ENCODE measurements around the gene PAFAH1B2.
"Not testable (repeated sequence)": the region's sequence is repeated elsewhere in the genome, so short reads cannot be mapped to it uniquely, and the experiment has no call there.

The PAFAH1B2 gene

GRCh38 chr11:117204283-117205080 lies 60.4 kb downstream of the PAFAH1B2 start:
- DNase-seq = no peak

DNA sequence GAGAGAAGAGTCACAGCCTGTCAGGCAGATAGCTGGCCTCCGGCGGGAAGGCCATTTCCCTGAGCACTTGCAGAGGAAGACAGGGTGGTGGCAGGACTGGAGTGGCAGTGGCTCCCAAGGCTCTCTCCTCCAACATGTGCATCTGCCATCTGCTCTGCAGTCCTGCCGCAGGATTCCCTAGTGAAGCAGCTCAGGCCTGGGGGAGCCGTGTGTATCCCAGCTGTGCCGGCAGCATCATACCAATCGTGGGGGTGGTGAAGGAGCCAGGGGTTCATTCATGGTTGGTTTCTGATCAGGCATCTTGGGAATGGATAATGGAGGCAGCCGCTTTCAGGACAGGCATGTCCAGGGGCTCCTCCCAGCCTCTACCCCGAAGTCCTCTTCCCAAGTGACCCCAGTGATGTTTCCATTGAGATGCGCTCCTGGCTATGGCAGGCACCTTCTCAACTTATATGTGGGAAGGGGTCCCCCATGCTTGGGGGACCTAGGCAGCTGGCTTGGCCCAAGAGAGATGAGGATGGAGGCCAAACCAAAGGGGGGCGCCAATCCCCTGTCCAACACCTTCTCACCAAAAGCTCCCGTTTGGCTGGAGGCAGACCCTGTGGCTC lies 61.2 kb downstream of the PAFAH1B2 start:
- DNase-seq = no peak

GRCh38 chr11:117206111-117206510 lies 62.0 kb downstream of the PAFAH1B2 start:
- not testable (repeated sequence) for DNase-seq

- DNase-seq = not testable (repeated sequence)
Observed at GRCh38 chr11:117206859-117207258, 62.8 kb downstream of the PAFAH1B2 start.

- DNase-seq = not testable (repeated sequence)
Observed at GRCh38 chr11:117207481-117207880, 63.4 kb downstream of the PAFAH1B2 start.

GRCh38 chr11:117208710-117209109 lies 64.6 kb downstream of the PAFAH1B2 start:
- not testable (repeated sequence) for DNase-seq

- DNase-seq = not testable (repeated sequence)
Observed at GRCh38 chr11:117209351-117210125, 65.5 kb downstream of the PAFAH1B2 start.

DNA sequence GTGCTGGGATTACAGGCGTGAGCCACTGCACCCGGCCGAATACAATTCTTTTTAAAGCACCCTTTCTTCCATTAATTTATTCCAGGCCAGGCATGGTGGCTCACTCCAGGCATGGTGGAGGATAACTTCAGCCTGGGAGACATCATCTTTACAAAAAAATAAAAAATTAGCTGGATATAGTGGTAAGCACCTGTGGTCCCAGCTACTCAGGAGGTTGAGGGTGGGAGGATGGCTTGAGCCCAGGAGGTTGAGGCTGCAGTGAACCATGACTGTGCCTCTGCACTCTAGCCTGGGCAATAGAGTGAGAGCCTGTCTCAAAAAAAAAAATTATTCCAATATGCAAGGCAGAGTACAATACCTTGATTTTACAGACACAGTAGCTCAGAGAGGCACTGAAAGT lies 66.5 kb downstream of the PAFAH1B2 start:
- no peak for DNase-seq

DNA sequence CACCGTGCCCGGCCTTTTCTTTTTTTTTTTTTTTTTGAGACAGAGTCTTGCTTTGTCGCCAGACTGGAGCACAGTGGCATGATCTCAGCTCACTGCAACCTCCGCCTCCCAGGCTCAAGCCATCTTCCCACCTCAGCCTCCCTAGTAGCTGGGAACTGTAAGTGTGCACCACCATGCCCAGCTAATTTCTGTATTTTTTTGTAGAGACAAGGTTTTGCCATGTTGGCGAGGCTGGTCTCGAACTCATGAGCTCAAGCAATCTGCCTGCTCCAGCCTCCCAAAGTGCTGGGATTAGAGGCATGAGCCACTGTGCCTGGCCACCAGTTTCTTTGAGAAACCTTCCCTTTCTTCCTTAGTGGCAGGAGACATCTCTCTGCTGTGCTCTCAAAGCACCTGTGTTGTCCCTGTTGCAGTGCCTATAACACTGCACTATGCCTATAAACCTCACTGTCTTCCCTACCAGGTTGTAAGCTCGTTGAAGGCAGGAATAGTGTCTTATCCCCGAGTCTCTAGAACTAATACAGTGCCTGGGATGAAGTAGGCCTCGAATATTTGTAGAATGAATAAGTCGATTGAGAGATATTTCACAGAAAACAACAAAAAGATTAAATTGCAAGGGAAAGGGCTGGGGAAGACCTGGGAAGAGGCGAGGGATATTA lies 68.7 kb downstream of the PAFAH1B2 start:
- no peak for DNase-seq

- no peak for DNase-seq
Observed at GRCh38 chr11:117214404-117215110, 70.5 kb downstream of the PAFAH1B2 start.

DNA sequence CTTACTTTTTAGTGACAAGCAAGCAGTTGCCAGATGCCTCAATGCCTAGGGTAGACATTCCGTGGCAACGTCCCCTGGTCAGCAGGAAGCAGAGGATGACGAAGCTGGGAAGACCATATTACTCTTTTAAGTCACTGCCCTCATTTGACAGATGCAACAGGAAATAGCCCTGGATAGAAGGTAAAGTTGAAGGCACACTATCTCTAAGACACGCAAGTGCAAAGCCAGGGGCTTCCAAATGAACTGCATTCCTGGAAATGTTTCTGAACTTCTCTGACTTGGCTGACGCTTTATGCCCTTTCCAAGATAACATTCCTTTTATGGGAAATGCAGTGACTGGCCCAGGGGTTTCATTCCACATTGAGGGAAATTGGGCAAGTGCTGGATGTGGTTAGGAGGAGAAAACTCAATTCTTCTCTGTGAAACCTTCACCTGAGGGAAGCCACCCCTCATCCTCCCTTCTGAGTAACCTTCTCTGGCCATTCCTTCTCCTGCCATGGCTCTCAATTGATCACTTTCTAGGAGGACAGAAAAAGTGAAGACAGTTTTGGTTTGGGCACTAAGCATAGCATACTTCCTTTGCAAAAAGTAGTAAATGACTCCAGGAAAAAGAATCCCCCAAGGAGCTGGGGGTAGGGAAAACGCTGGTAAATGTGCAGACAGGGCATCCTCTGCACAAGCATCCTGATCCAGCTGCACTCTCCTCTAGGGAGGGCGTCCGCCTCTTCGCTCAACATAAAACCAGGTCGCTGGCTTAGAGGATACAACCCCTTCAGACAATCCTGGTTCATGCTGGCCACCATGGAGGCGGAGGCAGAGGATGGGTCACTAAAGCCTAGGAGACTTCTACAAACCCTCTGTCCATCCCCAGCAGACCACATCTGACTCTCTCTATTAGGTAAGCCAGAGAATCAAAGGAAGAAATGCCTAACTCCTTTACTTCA lies 73.3 kb downstream of the PAFAH1B2 start:
- no peak for DNase-seq

DNA sequence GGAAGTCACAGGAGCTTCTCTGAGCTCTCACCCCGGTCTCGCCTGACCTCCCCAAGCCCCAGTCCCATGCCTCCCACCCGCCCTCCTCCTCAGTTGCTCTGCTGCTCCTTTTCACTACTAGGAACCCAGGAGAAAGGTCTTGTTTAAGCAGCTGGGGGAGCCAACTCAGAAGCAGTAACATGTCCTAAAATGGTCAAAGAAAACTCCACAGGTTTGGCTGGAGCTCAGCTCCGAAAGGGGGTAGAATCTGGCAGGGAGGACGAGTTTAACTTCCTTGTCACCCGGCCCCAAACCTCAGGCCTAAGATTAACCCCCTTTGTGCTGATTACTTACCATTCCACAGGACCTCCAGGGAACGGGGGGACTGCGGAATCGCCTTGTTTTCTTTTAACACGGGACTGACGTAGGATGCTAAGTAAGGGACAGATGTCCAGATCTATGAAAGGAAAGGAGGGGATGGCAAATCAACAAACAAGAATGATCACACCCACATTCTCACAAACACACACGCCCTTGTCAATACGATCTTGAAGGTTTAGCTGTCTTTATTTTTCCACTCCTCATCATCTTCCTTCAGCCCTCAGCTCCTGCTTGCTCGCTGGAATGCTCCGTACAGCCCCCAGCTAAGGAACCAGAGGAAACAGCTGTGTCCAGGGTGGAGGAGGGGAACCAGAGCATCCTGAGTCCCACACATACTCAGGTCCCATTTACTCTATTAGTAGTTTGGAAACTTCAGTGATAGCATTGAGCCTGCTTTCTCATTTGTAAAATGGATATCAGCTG lies 74.2 kb downstream of the PAFAH1B2 start:
- no peak for DNase-seq

- DNase-seq = no peak
Observed at GRCh38 chr11:117219001-117219400, 74.9 kb downstream of the PAFAH1B2 start.

GRCh38 chr11:117219455-117219854 lies 75.4 kb downstream of the PAFAH1B2 start:
- DNase-seq = no peak

- DNase-seq = no peak
Observed at GRCh38 chr11:117219995-117220394, 75.9 kb downstream of the PAFAH1B2 start.

GRCh38 chr11:117220568-117220967 lies 76.5 kb downstream of the PAFAH1B2 start:
- DNase-seq = no peak

DNA sequence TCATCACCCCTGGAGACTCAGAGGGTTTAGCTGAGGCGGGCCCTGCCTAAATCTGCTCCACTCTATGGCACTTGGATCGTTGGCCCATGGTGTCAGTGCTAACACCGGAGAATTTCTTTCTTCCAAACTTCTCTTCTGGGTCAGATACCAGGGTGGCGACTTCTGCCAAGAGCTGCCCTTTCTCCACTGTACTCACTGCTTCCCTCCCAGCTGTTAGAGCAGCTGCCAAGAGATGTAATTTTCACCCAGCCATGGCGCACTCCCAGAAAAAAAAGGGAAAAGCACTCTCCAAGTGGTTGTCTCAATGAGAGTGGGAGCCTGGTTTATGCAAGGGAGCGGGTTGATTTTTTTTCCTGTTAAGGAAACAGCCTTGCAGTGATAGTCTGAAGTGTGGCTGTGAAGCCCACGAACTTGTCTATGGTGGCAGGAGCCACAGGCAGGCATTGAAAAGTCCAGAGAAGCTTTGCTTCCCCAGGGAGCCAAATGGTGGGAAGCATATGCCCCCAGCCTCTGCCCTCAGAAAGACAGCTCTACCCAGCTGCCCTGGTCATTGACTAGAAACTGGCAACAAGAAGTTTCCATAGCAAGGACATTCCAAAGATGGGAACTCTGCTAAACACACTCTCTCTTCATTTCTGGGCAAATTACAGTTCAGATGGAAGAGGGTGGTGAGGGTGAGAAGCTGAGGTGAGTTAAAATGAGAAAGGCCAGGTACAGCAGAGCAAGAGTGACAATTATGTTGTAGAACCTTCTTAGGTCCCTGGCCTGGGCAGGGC lies 77.1 kb downstream of the PAFAH1B2 start:
- DNase-seq = no peak

DNA sequence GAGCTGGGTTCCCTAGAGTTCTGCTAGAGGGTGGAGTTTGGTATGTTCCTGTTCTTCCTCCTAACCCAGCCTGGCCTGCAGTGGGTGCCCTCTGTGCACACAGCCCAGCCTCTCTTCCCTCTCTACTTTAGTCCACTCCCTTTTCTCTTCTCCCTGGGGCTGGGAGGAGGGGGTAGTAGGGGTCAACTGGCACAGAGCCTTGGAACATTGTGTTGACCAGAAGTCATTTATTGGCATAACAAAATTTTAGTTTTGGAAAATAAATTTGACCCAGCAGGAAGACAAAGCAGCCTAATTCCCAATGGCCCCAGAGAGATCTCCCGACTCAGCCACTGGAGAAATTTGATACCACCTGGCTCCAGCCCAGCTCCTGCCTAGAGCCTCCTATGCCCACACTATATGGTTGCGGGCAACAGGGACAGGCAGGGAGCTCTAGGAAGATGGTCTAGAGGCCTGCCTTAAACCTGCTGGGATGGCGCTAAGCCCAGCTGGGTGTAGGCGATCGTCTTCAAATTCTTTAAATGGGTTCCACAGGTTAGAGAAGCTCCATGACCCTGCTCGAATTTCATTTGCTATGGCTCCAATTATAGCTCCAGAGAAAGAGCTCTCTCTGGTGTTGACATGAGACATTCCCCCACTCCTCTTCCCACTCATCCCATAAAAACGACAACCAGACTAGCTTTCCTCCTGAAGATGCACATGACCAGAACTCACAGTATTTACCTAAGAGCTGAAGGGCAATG lies 77.9 kb downstream of the PAFAH1B2 start:
- no peak for DNase-seq

All from activated CD4-positive, alpha-beta T cell treated with anti-CD3 and anti-CD28 coated beads, Interleukin-2, amount 50 U/mL, for 16 hours (primary cell).